H1 (cell line): Measurements from ENCODE around the gene DHRS2. TPM values are rescaled to one million over a fixed set of nuclear protein-coding genes. Genes with fewer than 3 reads are reported as not detected.

Experiments used
- CTCF ChIA-PET: fragments of 300-600 bp; sonication (Branson Sonifier 250); formaldehyde crosslinking; loops from one replicate; lab custom pipeline; 2021; ENCODE audit not compliant: partially characterized antibody; lab: Charles Lee
- POLR2A ChIA-PET: fragments of 300-600 bp; sonication (Branson Sonifier 250); formaldehyde crosslinking; loops from one replicate; lab custom pipeline; 2021; ENCODE audit warnings: inconsistent platforms; ENCODE audit not compliant: partially characterized antibody; lab: Charles Lee
- DNase-seq, 2 experiments: peaks; one replicate each; pipeline versions ENCODE4 v3.0.0 to v3.0.0-alpha.2; 2010 to 2022; ENCODE audit warnings: low spot score in 2 of 2, low read depth in 1 of 2, mixed read lengths in 1 of 2
- FAIRE-seq: peaks from 2 replicates; lab custom pipeline; 2011; peaks lifted over from hg19 to GRCh38; lab: Jason Lieb, UNC
- H2AFZ ChIP-seq: 2 replicates; pipeline ENCODE4 v1.8.1; 2012; ENCODE audit warnings: low read length, inconsistent platforms
- H2AK5ac ChIP-seq: 2 replicates; pipeline ENCODE4 v1.6.1; 2013; ENCODE audit warnings: low read depth, low read length
- H2BK120ac ChIP-seq: replicated peaks from 2 replicates; pipeline ENCODE3; 2013; ENCODE audit warnings: low read depth, low read length, inconsistent platforms
- H2BK12ac ChIP-seq: 2 replicates; pipeline ENCODE4 v1.6.1; 2013; ENCODE audit warnings: low read depth, low read length
- H2BK15ac ChIP-seq: 2 replicates; pipeline ENCODE4 v1.6.1; 2013; ENCODE audit warnings: low read length
- H2BK20ac ChIP-seq: 2 replicates; pipeline ENCODE4 v1.6.1; 2013; ENCODE audit warnings: low read length
- H2BK5ac ChIP-seq: 2 replicates; pipeline ENCODE4 v1.6.1; 2013; ENCODE audit warnings: low read depth, low read length
- H3K14ac ChIP-seq: 2 replicates; pipeline ENCODE4 v1.6.1; 2013; ENCODE audit warnings: inconsistent platforms; ENCODE audit not compliant: insufficient read length
- H3K18ac ChIP-seq: 2 replicates; pipeline ENCODE4 v1.6.1; 2013; ENCODE audit warnings: low read length; ENCODE audit errors: extremely low read depth
- H3K23ac ChIP-seq: 2 replicates; pipeline ENCODE4 v1.6.1; 2013; ENCODE audit warnings: inconsistent platforms; ENCODE audit not compliant: insufficient read length
- H3K23me2 ChIP-seq: 2 replicates; pipeline ENCODE4 v1.6.1; 2013; ENCODE audit warnings: low read depth, low read length
- H3K27ac ChIP-seq: 2 replicates; pipeline ENCODE4 v1.6.1; 2011; ENCODE audit warnings: low read depth, low read length, inconsistent platforms
- H3K27me3 ChIP-seq, 4 experiments: replicated peaks in 1 of 4; 1 replicate in 1 of 4; 2 replicates in 3 of 4; pipeline versions ENCODE4 v1.6.1 to v1.8.1; 2011 to 2013; ENCODE audit warnings: low read length in 3 of 4, mild to moderate bottlenecking in 3 of 4, inconsistent platforms in 2 of 4, mixed read lengths in 2 of 4, moderate library complexity in 1 of 4; ENCODE audit not compliant: control insufficient read depth in 3 of 4, insufficient read depth in 3 of 4; ENCODE audit errors: extremely low read depth in 1 of 4
- H3K36me3 ChIP-seq, 4 experiments: 2 replicates each; pipeline versions ENCODE4 v1.6.1 to v1.8.1; 2011 to 2013; ENCODE audit warnings: mild to moderate bottlenecking in 4 of 4, low read length in 3 of 4, moderate library complexity in 2 of 4, control low read depth in 1 of 4, inconsistent platforms in 1 of 4; ENCODE audit not compliant: insufficient read depth in 4 of 4, control insufficient read depth in 2 of 4
- H3K4ac ChIP-seq: replicated peaks from 2 replicates; pipeline ENCODE3; 2013; ENCODE audit warnings: low read length, low read depth, mixed read lengths, inconsistent platforms; ENCODE audit not compliant: insufficient read length
- H3K4me1 ChIP-seq, 4 experiments: replicated peaks in 1 of 4; 1 replicate in 1 of 4; 2 replicates in 3 of 4; pipeline versions ENCODE4 v1.6.1 to v1.8.1; 2011 to 2013; ENCODE audit warnings: low read length in 3 of 4, inconsistent platforms in 2 of 4, mixed read lengths in 1 of 4; ENCODE audit not compliant: insufficient read depth in 4 of 4, control insufficient read depth in 3 of 4
- H3K4me2 ChIP-seq, 2 experiments: 2 replicates each; pipeline versions ENCODE4 v1.6.1 to v1.8.1; 2011 to 2013; ENCODE audit warnings: low read depth in 2 of 2, low read length in 2 of 2, control low read depth in 1 of 2, inconsistent platforms in 1 of 2, mild to moderate bottlenecking in 1 of 2; ENCODE audit not compliant: insufficient read depth in 1 of 2
- H3K4me3 ChIP-seq, 4 experiments: fragments of 200-600, 300-600 bp in 1 of 4; sonication (generic), shearing (Covaris generic), sonication (Bioruptor Twin) in 1 of 4; 2 replicates each; pipeline versions ENCODE4 v1.5.1 to v1.8.1; 2011 to 2016; ENCODE audit warnings: low read length in 4 of 4, low read depth in 3 of 4, control low read depth in 2 of 4, inconsistent platforms in 2 of 4, mild to moderate bottlenecking in 2 of 4, mixed read lengths in 1 of 4, moderate library complexity in 1 of 4; ENCODE audit not compliant: insufficient read depth in 2 of 4; ENCODE audit errors: extremely low read depth in 1 of 4
- H3K56ac ChIP-seq: replicated peaks from 2 replicates; pipeline ENCODE3; 2013; ENCODE audit warnings: low read depth, mild to moderate bottlenecking, mixed read lengths, low read length, inconsistent platforms; ENCODE audit not compliant: insufficient read length
- H3K79me1 ChIP-seq: 2 replicates; pipeline ENCODE4 v1.6.1; 2013; ENCODE audit warnings: low read depth, low read length, control low read depth
- H3K79me2 ChIP-seq, 2 experiments: 2 replicates each; pipeline versions ENCODE4 v1.6.1 to v1.8.1; 2012 to 2013; ENCODE audit warnings: low read length in 2 of 2, mild to moderate bottlenecking in 2 of 2, inconsistent platforms in 1 of 2; ENCODE audit not compliant: insufficient read depth in 2 of 2, control insufficient read depth in 1 of 2
- H3K9ac ChIP-seq, 4 experiments: replicated peaks in 1 of 4; 1 replicate in 1 of 4; 2 replicates in 3 of 4; pipeline versions ENCODE4 v1.6.1 to v1.8.1; 2011 to 2013; ENCODE audit warnings: low read depth in 3 of 4, low read length in 3 of 4, control low read depth in 2 of 4, mild to moderate bottlenecking in 2 of 4, moderate library complexity in 2 of 4, inconsistent platforms in 1 of 4; ENCODE audit errors: extremely low read depth in 1 of 4
- H3K9me3 ChIP-seq, 2 experiments: 2 replicates each; pipeline versions ENCODE4 v1.6.1 to v1.8.1; 2012 to 2013; ENCODE audit warnings: mild to moderate bottlenecking in 2 of 2, moderate library complexity in 2 of 2, control low read depth in 1 of 2, inconsistent platforms in 1 of 2, low read depth in 1 of 2, low read length in 1 of 2, mixed read lengths in 1 of 2; ENCODE audit not compliant: insufficient read depth in 2 of 2
- H4K20me1 ChIP-seq, 2 experiments: replicated peaks in 1 of 2; 2 replicates each; pipeline versions ENCODE3 to v1.8.1; 2011 to 2013; ENCODE audit warnings: inconsistent platforms in 2 of 2, low read length in 2 of 2, mild to moderate bottlenecking in 1 of 2; ENCODE audit not compliant: insufficient read depth in 2 of 2, control insufficient read depth in 1 of 2
- H4K5ac ChIP-seq: 2 replicates; pipeline ENCODE4 v1.6.1; 2013; ENCODE audit warnings: low read length, low read depth, mixed read lengths, inconsistent platforms; ENCODE audit not compliant: insufficient read length
- H4K8ac ChIP-seq: 2 replicates; pipeline ENCODE4 v1.8.0; 2013; ENCODE audit warnings: mild to moderate bottlenecking, moderate library complexity, low read length, inconsistent platforms; ENCODE audit not compliant: insufficient read depth; ENCODE audit errors: extremely low read depth
- H4K91ac ChIP-seq: replicated peaks from 2 replicates; pipeline ENCODE3; 2013; ENCODE audit warnings: low read length, mixed read lengths, inconsistent platforms; ENCODE audit not compliant: insufficient read length
- BCL11A ChIP-seq, 2 experiments: IDR thresholded peaks; one replicate each; pipeline ENCODE4 v1.6.1; 2011; ENCODE audit warnings: low read depth in 2 of 2, low read length in 2 of 2, mild to moderate bottlenecking in 2 of 2
- CBX5 ChIP-seq: fragments of 300-800, 300-1000 bp; sonication (generic); IDR thresholded peaks from 2 replicates; pipeline ENCODE4 v1.7.1; 2016; ENCODE audit warnings: antibody characterized with exemption, low read length, low read depth
- CHD1 ChIP-seq: IDR thresholded peaks from 2 replicates; pipeline ENCODE4 v1.6.1; 2012; ENCODE audit warnings: low read depth, low read length, improper control_type of control experiment
- CREB1 ChIP-seq: IDR thresholded peaks from 2 replicates; pipeline ENCODE4 v1.6.1; 2012; ENCODE audit warnings: inconsistent platforms
- EP300 ChIP-seq, 2 experiments: IDR thresholded peaks; 1 replicate in 1 of 2; 2 replicates in 1 of 2; pipeline ENCODE4 v1.6.1; 2011 to 2012; ENCODE audit warnings: low read depth in 2 of 2, low read length in 2 of 2, mild to moderate bottlenecking in 2 of 2, borderline replicate concordance in 1 of 2, inconsistent platforms in 1 of 2, moderate library complexity in 1 of 2
- NRF1 ChIP-seq: IDR thresholded peaks from 2 replicates; pipeline ENCODE4 v1.6.1; 2011; ENCODE audit warnings: mild to moderate bottlenecking, low read depth, low read length, improper control_type of control experiment
- RBBP5 ChIP-seq: IDR thresholded peaks from 2 replicates; pipeline ENCODE4 v1.7.1; 2012; ENCODE audit warnings: low read depth, mild to moderate bottlenecking, inconsistent platforms, low read length, moderate library complexity, borderline replicate concordance
- RFX5 ChIP-seq: IDR thresholded peaks from 2 replicates; pipeline ENCODE4 v1.6.1; 2011; ENCODE audit warnings: low read depth, low read length, improper control_type of control experiment, borderline replicate concordance
- SIN3A ChIP-seq, 2 experiments: IDR thresholded peaks in 1 of 2; conservative IDR thresholded peaks in 1 of 2; 2 replicates each; pipeline ENCODE4 v1.6.1; 2011 to 2012; ENCODE audit warnings: low read length in 2 of 2, improper control_type of control experiment in 1 of 2, low read depth in 1 of 2, mild to moderate bottlenecking in 1 of 2
- WGBS, 2 experiments: shearing (Covaris generic) in 1 of 2; methylation state at CpG; one replicate each; pipeline versions ENCODE4 v1.1.6 to v1.1.7; 2013 to 2015; ENCODE audit warnings: low lambda C conversion rate in 2 of 2, mixed read lengths in 2 of 2, inconsistent platforms in 1 of 2, low coverage in 1 of 2, missing lambda C conversion rate in 1 of 2; ENCODE audit not compliant: insufficient replicate concordance in 2 of 2, insufficient coverage in 1 of 2, insufficient read length in 1 of 2; ENCODE audit errors: extremely low coverage in 1 of 2, missing lambda C conversion rate in 1 of 2; 5-methylcytosine and 5-hydroxymethylcytosine counted together
- polyA plus RNA-seq, 7 experiments: library from polyadenylated mRNA; depleted of rRNA in 3 of 7; stranded (reverse) in 5 of 7; unstranded in 2 of 7; fragments of >200 nt in 5 of 7; fragments of 200-250 nt in 2 of 7; gene quantifications; 1 replicate in 5 of 7; 2 replicates in 1 of 7; 4 replicates in 1 of 7; pipeline versions ENCODE4 v1.2.1 to v1.2.3, GENCODE V29; 2011 to 2013; ENCODE audit warnings: missing spikeins in 2 of 7, mixed read lengths in 2 of 7
- total RNA-seq: library from RNA; stranded (reverse); fragmentation: NEBNext Ultra II Directional; extraction: Animal tissue kit (Norgen Biotek cat#: 25700); gene quantifications from 2 replicates; pipeline ENCODE4 v1.2.1, GENCODE V29; 2021

Gene DHRS2
- total and polyA plus RNA-seq, 2 of the 8 experiments (the other 6 are each of a cell fraction or from before 2014, with no cell fraction given): 1.1 to 3.5 TPM

- Histone ChIP-seq H2BK120ac (no peak overlapping the region), H2BK12ac (no peak overlapping the region), H3K9me3 (peaks cover 9 to 20% of the 10 kb centered on the region in 2 experiments), H3K4me1 (no peaks in the 10 kb centered on the region), H2BK20ac (no peak overlapping the region), H2BK15ac (no peak overlapping the region), H4K5ac (no peak overlapping the region), H3K4me2 (no peak overlapping the region), H2BK5ac (no peak overlapping the region), H3K18ac (no peak overlapping the region), H3K14ac (no peak overlapping the region), H2AFZ (no peak overlapping the region), H4K91ac (no peak overlapping the region), H2AK5ac (no peak overlapping the region), H3K27ac (no peak overlapping the region), H3K79me1 (no peaks in the 10 kb centered on the region), H3K36me3 (no peaks in the 10 kb centered on the region), H3K56ac (no peak overlapping the region), H4K20me1 (no peaks in the 10 kb centered on the region), H3K23me2 (no peaks in the 10 kb centered on the region), H3K27me3 (no peaks in the 10 kb centered on the region), H3K9ac (no peak overlapping the region), H3K4me3 (no peak overlapping the region), H3K4ac (no peak overlapping the region), H4K8ac (no peak overlapping the region), H3K23ac (no peak overlapping the region), H3K79me2 (no peaks in the 10 kb centered on the region)
- 76% methylated on average over 2 of the region's 2 CpGs; no CpG with 5 or more reads in 1 of the 2 experiments for WGBS, 2 experiments
- TF ChIP-seq RFX5 (no peak), CBX5 (no peak), BCL11A (IDR thresholded peaks at IDR 0.05; ENCODE audit: low read depth in 2 of 2, low read length in 2 of 2) (no peak), NRF1 (no peak), EP300 (IDR thresholded peaks at IDR 0.05; ENCODE audit: borderline replicate concordance in 1 of 2, low read depth in 2 of 2, low read length in 2 of 2) (no peak), CHD1 (no peak), RBBP5 (no peak), CREB1 (no peak), SIN3A (conservative IDR thresholded peaks at IDR 0.05 in 1 of 2, IDR thresholded peaks at IDR 0.05 in 1 of 2; ENCODE audit: low read depth in 1 of 2, low read length in 2 of 2) (no peak)
- ChIA-PET POLR2A (no interaction called here), CTCF (interaction anchor here (0.9 kb wide), 1 partner anchor 8 kb away, joined by 3 read pairs; no protein-coding TSS in a partner anchor)
- FAIRE-seq (no peak), DNase-seq (no peak)
Observed at GRCh38 chr14:23618415-23618988, 17.7 kb upstream of the DHRS2 start.
